DMS 273 treated with DMSO at 0.1 percent for 48 hours (cell line): ENCODE measurements around the gene KRT2.

Experiments used
- DNase-seq: peaks from one replicate; lab custom pipeline; 2025; lab: John Stamatoyannopoulos, UW

KRT2 gene

DNA sequence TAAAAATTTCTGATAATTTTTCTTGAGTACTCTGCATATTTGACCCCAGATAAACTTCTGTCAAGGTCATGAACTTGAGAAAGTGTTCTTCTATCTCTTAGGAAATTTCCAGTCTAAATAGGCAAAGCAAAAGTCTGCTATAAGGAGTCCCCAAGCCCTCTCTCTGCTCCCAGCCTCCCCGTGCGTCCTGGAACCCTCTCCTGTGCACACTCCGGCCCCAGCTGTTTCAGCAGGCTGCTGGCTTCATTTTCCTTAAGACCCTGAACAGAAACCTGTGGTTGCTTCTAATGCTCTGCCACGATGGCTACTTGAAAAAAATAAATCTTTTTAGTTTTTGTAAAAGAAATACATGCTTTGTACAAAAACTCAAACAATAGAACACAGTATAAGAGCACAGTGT lies 14.7 kb downstream of the KRT2 start:
- DNase-seq = no peak

DNA sequence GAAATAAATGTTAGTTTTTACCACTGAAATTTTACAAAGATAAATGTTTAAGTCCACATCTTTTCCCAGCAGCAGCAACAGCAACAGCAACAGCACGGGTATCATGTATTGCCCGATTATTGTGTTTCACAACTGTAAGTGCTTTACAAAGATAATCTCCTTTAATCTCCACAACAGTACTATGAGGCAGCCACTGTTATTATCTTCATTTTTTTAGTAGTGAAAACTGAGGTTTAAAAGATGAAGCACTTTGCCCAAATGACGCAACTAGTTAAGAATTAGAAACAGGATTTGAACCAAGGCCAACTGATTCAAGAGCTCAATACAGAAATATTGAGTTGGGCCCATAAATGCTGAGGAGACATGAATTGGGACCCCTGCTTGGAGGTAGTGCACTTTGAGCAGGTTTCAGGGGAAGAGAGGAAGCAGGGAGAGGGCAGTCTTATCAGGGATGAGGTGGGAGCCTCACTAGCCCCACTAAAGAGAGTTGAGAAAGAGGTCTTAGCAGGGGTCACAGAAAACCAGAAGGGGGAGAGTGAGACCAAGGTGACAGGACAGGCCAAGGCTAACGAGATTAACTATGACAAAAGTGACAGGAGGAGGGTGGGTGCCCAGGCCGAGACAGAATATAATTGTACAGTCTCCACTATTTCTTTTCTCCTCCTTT lies 15.3 kb downstream of the KRT2 start:
- DNase-seq = no peak

- DNase-seq = no peak
Observed at GRCh38 chr12:52636189-52636588, 15.8 kb downstream of the KRT2 start.

- peak; percentile 6 for DNase-seq
Observed at GRCh38 chr12:52634266-52635056, 17.6 kb downstream of the KRT2 start.

DNA sequence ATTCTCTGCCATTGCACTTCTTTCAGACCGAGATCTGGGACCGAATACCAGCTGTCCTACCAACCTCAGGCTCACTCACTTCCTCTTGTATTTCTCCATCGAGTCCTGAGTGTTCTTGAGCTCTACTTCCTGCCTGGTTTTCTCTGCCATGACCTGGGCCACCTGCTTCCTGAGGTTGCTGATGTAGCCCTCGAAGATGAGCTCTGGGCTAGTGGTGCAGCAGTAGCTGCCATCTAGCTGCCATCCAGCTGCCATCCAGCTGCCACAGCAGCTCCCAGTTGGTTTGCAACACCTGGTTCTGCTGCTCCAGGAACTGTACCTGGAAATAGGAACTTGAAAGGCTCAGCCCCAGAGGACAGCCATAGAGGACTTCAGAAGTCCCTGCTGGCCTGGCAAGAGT lies 18.6 kb downstream of the KRT2 start:
- no peak for DNase-seq

DNA sequence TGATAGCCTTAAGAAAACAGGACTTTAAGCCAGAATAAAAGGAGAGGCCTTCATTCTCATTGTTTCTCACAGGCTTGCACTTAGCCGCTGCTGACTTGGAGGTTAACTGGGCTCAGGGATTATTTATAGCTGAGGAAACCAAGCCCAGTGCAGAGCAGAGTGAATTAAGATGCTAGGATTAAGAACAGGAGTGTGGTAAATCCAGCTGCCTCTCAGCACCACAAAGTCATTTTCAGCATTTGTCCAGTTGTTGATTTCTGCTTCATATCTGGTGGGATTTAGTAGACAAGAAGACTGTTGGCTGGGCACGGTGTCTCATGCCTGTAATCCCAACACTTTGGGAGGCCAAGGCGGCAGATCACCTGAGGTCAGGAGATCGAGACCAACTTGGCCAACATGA lies 19.4 kb downstream of the KRT2 start:
- DNase-seq = no peak

- no peak for DNase-seq
Observed at GRCh38 chr12:52631676-52632459, 20.1 kb downstream of the KRT2 start.

DNA sequence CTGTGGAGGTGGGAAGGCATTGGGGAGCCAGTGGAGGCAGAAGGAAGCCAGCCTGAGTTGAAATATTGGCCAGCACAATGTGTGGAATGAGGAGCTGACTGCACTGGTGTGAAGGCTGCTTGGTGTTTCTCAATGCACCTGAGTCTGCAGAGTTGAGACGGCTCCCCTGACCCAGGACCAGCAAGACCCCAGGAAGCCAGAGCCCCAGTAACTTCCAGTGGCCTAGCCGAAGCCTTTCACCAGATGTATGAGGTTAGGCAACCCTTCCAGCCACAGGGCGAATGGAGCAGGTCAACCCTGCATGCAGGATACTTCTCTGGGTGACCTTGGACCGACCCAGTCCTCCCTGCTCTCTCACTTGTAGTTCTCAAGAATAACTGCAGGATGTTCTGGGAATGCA lies 20.7 kb downstream of the KRT2 start:
- no peak for DNase-seq

- no peak for DNase-seq
Observed at GRCh38 chr12:52630599-52631200, 21.3 kb downstream of the KRT2 start.

DNA sequence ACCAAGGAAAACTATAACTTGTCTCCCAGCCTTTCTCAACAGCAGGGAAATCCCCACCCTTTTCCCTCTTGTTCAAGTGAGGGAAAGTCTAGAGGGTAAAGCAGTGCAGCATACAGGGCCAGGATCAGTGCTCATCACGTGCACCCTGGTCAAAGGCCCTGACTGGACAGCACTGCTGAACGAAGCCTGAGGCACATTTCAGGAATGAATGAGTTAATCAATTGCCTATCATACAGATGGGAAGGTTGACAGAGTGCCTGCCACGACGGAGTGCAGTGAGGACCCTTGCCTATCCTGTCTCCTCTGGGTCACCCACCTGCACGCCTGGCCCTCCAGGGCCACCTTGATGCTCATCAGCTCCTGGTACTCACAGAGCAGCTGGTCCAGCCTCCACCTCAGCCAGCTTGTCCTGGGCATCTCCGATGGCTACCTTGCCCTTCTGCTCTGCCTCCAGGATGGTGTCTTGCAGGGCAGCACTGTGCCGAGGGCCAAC lies 22.0 kb downstream of the KRT2 start:
- DNase-seq = no peak

DNA sequence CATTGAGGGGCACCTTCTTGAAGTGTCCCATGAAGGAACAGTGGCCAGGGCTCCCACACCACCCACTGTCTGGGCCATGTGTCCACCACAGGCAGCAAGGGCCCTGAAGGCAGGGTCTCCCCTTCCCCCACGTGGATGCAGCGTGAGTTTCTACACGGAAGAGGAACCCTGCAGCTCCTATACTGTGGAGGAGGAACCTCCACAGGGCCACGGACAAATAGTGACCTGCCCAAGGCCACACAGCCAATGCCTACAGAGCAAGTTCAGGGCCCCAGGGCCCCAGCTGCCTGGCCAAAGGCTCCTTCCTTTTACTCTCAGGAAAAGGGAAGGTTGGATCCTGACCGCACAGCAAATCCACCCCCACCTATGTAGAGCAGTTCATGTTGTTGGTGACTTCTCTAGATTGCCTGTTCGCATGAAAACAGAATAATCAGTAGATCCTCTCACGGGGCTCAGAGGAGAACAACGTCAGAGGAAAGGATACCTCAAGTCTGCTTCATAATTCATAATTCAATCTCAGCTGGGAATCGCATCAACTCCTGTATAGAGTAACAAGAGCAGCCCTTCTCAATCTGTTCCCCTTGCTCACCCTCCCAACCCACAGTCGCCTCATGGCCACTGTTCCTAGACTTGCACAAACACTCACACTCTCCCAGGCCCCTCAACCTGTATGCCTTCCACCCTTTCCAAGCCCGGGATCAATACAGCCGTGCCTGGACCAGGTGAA lies 22.6 kb downstream of the KRT2 start:
- DNase-seq = no peak

DNA sequence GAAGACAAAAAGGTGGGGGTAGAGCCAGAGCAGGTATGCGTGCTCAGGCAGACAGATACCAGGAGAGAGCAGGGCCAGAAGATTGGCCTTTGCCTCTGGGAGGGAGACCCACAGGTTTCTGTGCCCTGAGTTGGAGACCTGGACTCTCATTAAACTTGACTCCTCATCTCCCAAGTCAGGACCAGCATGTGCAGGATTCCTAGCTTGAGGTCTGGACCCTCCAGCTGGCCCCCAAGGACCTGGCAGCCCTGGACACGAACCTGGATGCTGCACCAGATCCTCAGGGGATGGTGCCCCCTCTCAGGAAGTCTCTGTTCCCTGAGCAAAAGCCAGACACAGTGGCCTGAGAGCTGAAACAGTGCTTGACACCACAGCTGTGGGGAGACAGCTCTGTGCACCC lies 23.2 kb downstream of the KRT2 start:
- DNase-seq = no peak

DNA sequence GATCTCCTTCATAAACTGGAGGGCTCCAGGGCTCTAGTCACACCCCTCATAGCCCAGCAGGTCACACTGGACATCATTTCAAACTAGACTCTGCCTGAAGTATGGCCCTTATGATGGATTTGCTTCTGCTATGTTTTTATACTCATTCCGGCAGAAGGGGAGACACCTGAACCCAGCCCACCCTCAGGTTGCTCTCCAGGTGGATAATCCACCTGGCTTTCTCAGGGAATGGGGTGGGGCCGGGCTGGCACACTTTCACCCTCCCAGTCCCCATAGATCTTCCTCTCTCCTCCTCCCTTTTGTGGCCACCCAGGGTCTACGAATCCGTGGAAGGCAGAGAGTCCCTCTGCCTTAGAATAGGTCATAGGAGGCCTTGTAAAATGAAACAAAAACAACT lies 23.9 kb downstream of the KRT2 start:
- no peak for DNase-seq

- no peak for DNase-seq
Observed at GRCh38 chr12:52627395-52628110, 24.5 kb downstream of the KRT2 start.

DNA sequence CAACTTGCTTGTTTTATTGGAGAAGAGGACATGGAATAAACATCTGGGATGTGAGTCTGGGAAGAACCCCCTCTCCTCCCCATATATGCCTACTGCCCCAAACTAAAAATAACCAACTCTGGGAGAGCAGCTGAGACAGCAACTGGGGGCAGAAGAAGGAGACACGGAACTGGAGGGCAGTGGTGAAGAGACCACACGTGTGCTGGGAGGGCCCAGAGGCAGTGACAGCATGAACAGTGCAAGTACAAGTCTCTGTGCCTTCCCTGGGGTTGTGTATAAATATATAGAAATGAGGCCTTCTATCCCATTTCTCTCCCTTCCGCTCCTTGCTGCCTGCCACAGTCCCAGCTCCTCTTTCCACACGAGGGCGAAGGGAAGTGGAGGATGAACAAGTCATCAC lies 29.7 kb downstream of the KRT2 start:
- no peak for DNase-seq

DNA sequence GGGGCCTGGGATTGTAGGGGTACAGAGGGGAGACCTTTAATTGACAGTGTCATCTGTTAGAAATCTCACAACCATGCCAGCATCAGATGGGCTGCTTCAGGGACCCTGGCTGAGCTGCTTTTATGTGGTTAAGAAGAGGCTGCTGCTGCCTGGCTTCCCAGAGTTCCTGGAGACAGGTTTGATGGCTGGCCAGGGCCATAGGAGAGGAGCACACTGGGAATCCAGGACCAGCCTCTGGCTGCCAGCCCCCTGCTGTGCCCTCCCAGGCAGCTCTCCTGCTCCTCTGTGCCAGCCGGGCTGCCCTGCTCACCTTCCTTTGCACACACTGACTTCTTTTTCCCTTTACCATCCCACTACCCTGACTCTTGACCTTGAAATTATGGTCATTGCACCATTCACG lies 33.1 kb downstream of the KRT2 start:
- DNase-seq = no peak

- no peak for DNase-seq
Observed at GRCh38 chr12:52618216-52618615, 33.8 kb downstream of the KRT2 start, which contains the start of gene KRT73. Gene KRT73, minus strand, starts transcription at chr12:52618559. Its CDS starts 35 bp downstream, at chr12:52618524.

- no peak for DNase-seq
Observed at GRCh38 chr12:52617403-52617785, 34.6 kb downstream of the KRT2 start.

DNA sequence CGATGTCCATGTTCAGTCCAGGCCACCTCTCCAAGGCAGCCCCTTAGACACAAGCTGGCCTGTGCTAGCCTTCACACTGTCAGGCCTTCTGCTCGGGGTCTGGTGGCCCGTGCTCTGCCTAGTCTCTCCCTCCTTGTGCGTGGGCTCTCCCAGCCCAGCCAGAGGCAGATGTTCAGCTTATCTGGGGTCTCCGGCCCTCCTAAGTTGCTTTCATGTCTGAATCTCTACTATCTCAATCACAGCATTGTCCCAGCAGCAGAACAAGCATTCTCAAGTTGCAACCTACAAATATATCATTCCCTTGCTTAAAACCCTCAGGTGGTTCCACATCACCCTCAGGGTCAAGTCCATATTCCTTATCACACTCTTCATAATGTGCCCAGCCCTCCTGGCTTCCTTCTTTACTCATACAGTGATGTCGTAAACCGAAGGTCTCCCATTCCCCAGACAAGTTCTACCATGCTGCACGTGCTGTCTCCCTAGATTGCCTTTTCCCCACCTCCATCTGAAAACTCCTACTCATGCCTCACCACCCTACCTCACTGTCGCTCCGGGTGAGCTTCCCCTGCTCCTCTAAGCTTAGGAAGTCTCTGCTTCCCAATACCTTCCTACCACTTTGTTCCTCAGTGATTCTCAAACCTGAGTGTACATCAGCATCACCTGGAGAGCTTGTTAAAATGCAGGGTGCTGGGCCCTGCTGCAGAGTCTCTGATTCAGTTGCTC lies 35.2 kb downstream of the KRT2 start:
- DNase-seq = no peak

DNA sequence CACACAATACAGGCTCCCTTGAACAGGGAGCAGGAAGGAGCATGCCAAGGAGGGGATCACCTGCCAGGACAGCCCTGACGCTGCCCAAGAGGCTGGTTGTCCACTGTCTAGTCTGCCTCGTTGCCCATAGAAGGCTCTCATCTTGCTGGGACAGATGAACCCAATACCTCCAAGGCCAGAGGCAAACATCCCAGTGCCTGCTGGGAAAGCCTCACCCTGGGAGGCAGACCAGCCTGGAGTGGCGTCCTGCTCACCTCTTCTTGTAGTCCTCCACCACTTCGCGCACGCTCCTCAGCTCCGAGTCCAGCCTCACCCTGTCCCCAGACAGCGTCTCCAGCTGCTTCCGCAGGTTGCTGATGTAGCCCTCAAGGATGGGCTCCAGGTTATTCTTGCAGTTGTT lies 36.1 kb downstream of the KRT2 start:
- no peak for DNase-seq
